Endothelial cell of umbilical vein (primary cell): ENCODE results near the gene OR56B4. TPM values are rescaled to one million over a fixed set of nuclear protein-coding genes. Genes with fewer than 3 reads are reported as not detected.

ENCODE experiments used
- BruUV-seq: library from RNA; stranded (reverse); fragments of 400-500 nt; replicated peaks from 2 replicates; lab custom pipeline; 2021; lab: Mats Ljungman, UMichigan
- CTCF ChIA-PET: fragments of 300-600, 350-600 bp; sonication (Branson Sonifier 250); formaldehyde crosslinking; loops from one replicate; lab custom pipeline; 2021; ENCODE audit warnings: antibody characterized with exemption, inconsistent platforms; lab: Charles Lee
- POLR2A ChIA-PET: fragments of 300-600, 350-600 bp; sonication (Branson Sonifier 250); formaldehyde crosslinking; loops from one replicate; lab custom pipeline; 2021; ENCODE audit warnings: antibody characterized with exemption, inconsistent platforms; lab: Charles Lee
- DNase-seq: peaks from one replicate; pipeline ENCODE4 v3.0.0-alpha.2; 2011; ENCODE audit warnings: low read depth, low spot score
- FAIRE-seq: peaks from 2 replicates; lab custom pipeline; 2011; peaks lifted over from hg19 to GRCh38; lab: Jason Lieb, UNC
- H2AFZ ChIP-seq: 2 replicates; pipeline ENCODE4 v1.6.0; 2012; ENCODE audit warnings: low read depth, low read length, control low read depth, inconsistent platforms
- H3K27ac ChIP-seq: 2 replicates; pipeline ENCODE4 v1.5.1; 2011; ENCODE audit warnings: low read depth, mild to moderate bottlenecking, control low read depth, low read length, moderate library complexity; ENCODE audit not compliant: insufficient read depth
- H3K27me3 ChIP-seq, 2 experiments: 2 replicates each; pipeline versions ENCODE4 v1.6.0 to v1.6.1; 2011; ENCODE audit warnings: low read length in 2 of 2, mixed read lengths in 1 of 2; ENCODE audit not compliant: control insufficient read depth in 2 of 2, insufficient read depth in 2 of 2
- H3K36me3 ChIP-seq, 2 experiments: 2 replicates in 1 of 2; 3 replicates in 1 of 2; pipeline ENCODE4 v1.5.1; 2011; ENCODE audit warnings: low read length in 2 of 2, mild to moderate bottlenecking in 1 of 2, moderate library complexity in 1 of 2; ENCODE audit not compliant: control insufficient read depth in 2 of 2, insufficient read depth in 2 of 2; ENCODE audit errors: extremely low read depth in 1 of 2
- H3K4me1 ChIP-seq: 3 replicates; pipeline ENCODE4 v1.5.1; 2011; ENCODE audit warnings: mild to moderate bottlenecking, low read length; ENCODE audit not compliant: control insufficient read depth, insufficient read depth; ENCODE audit errors: extremely low read depth
- H3K4me2 ChIP-seq: 2 replicates; pipeline ENCODE4 v1.6.1; 2011; ENCODE audit warnings: low read length, control low read depth, mixed read lengths; ENCODE audit not compliant: insufficient read depth
- H3K4me3 ChIP-seq, 3 experiments: fragments of 200-600 bp in 1 of 3; sonication (generic), shearing (Covaris generic) in 1 of 3; replicated peaks in 1 of 3; 2 replicates each; pipeline ENCODE4 v1.5.1; 2011 to 2016; ENCODE audit warnings: control low read depth in 3 of 3, low read length in 3 of 3, mild to moderate bottlenecking in 2 of 3, inconsistent platforms in 1 of 3, low read depth in 1 of 3, moderate library complexity in 1 of 3; ENCODE audit not compliant: insufficient read depth in 1 of 3
- H3K79me2 ChIP-seq: 2 replicates; pipeline ENCODE4 v1.6.0; 2012; ENCODE audit warnings: low read length, inconsistent platforms; ENCODE audit not compliant: control insufficient read depth, insufficient read depth
- H3K9ac ChIP-seq: replicated peaks from 2 replicates; pipeline ENCODE3; 2011; ENCODE audit warnings: low read length, control low read depth; ENCODE audit not compliant: insufficient read depth; ENCODE audit errors: extremely low read depth
- H3K9me1 ChIP-seq: replicated peaks from 3 replicates; pipeline ENCODE4 v1.6.0; 2011; ENCODE audit warnings: mild to moderate bottlenecking, low read length; ENCODE audit not compliant: control insufficient read depth, insufficient read depth; ENCODE audit errors: extremely low read depth
- H3K9me3 ChIP-seq: replicated peaks from 2 replicates; pipeline ENCODE4 v1.5.1; 2012; ENCODE audit warnings: low read length, inconsistent platforms; ENCODE audit not compliant: control insufficient read depth, insufficient read depth
- H4K20me1 ChIP-seq: replicated peaks from 2 replicates; pipeline ENCODE3; 2011; ENCODE audit warnings: mild to moderate bottlenecking, low read length; ENCODE audit not compliant: control insufficient read depth, insufficient read depth; ENCODE audit errors: extremely low read depth
- CTCF ChIP-seq, 2 donors: IDR thresholded peaks; 1 replicate in 1 of 2; 2 replicates in 1 of 2; pipeline ENCODE4 v1.5.1; 2011; ENCODE audit warnings: low read length in 2 of 2, mild to moderate bottlenecking in 2 of 2, moderate library complexity in 2 of 2, control low read depth in 1 of 2, inconsistent platforms in 1 of 2, low read depth in 1 of 2; ENCODE audit not compliant: insufficient read depth in 1 of 2; ENCODE audit errors: extremely low read depth in 1 of 2
- EZH2 ChIP-seq: IDR thresholded peaks from 2 replicates; pipeline ENCODE4 v1.6.1; 2012; ENCODE audit warnings: borderline replicate concordance, low read depth, mild to moderate bottlenecking, moderate library complexity, low read length, inconsistent platforms; ENCODE audit not compliant: severe bottlenecking
- FOS ChIP-seq: IDR thresholded peaks from 2 replicates; pipeline ENCODE4 v1.6.1; 2011; ENCODE audit warnings: mild to moderate bottlenecking, low read length, moderate library complexity, borderline replicate concordance; ENCODE audit not compliant: insufficient read depth
- GATA2 ChIP-seq: IDR thresholded peaks from 2 replicates; pipeline ENCODE4 v1.7.0; 2011; ENCODE audit warnings: low read depth, mild to moderate bottlenecking, moderate library complexity, mixed read lengths, low read length; ENCODE audit not compliant: insufficient read length, insufficient read depth
- JUN ChIP-seq: IDR thresholded peaks from 2 replicates; pipeline ENCODE4 v1.6.1; 2011; ENCODE audit warnings: borderline replicate concordance, low read depth; ENCODE audit not compliant: insufficient read length, insufficient read depth
- MAX ChIP-seq: IDR thresholded peaks from 2 replicates; pipeline ENCODE4 v1.6.1; 2011; ENCODE audit not compliant: insufficient read depth, insufficient read length
- MYC ChIP-seq: IDR thresholded peaks from one replicate; pipeline ENCODE4 v1.6.1; 2011; ENCODE audit warnings: mild to moderate bottlenecking, low read depth, low read length
- POLR2A ChIP-seq: IDR thresholded peaks from 2 replicates; pipeline ENCODE4 v1.6.1; 2012; ENCODE audit warnings: low read depth, mild to moderate bottlenecking, control low read depth, low read length
- POLR2AphosphoS5 ChIP-seq: IDR thresholded peaks from 2 replicates; pipeline ENCODE4 v1.6.1; 2012; ENCODE audit warnings: low read depth, mild to moderate bottlenecking, control low read depth, low read length, moderate library complexity; ENCODE audit not compliant: insufficient read depth
- dilution Hi-C: fragments of 300-500 bp; cut with MboI; formaldehyde crosslinking; loops from one replicate; pipeline ENCODE4 v1.15.0; 2019; ENCODE audit warnings: low sequenced_read_pairs; ENCODE audit not compliant: extremely low pct_ligation_motif_present
- intact Hi-C: fragments of 100-400 bp; cut with micrococcal nuclease; formaldehyde crosslinking; loops from one replicate; pipeline ENCODE4 v1.10.0; 2022
- polyA plus RNA-seq, 4 experiments: library from polyadenylated mRNA; depleted of rRNA in 3 of 4; stranded (reverse) in 3 of 4; unstranded in 1 of 4; fragments of >200 nt; gene quantifications; 2 replicates each; pipeline versions ENCODE4 v1.2.1 to v1.2.3, GENCODE V29; 2011 to 2012; ENCODE audit warnings: missing spikeins in 1 of 4
- total RNA-seq: library from RNA; stranded (reverse); gene quantifications from 2 replicates; pipeline ENCODE4 v1.2.3, GENCODE V29; 2021

OR56B4 gene
- total and polyA plus RNA-seq, 2 donors (not counting 3 experiments of a cell fraction or from before 2014, with no cell fraction given) = not detected

DNA sequence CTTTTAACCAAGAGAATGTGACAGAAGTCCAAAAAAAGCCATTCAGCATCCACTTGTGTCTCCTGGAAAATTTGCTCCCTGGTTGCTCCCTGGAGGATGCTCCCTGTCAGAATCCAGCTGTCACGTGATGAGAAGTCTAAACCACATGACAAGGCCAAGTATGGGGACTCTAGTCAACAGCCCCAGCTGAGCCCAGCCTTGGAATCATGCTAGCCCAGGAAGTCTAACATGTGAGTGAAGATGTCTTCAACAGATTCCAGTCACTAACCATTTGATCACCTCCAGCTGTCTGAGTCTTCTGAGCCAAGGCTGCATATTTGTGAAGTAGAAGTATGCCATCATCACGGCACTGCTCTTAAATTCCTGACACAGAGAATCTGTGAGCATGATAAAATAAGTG lies 4.2 kb downstream of the OR56B4 start:
- Histone ChIP-seq H4K20me1 (no peaks in the 10 kb centered on the region), H3K9me1 (no peaks in the 10 kb centered on the region), H3K4me1 (no peaks in the 10 kb centered on the region), H3K79me2 (no peaks in the 10 kb centered on the region), H3K9me3 (no peaks in the 10 kb centered on the region), H2AFZ (no peak overlapping the region), H3K4me3 (no peak overlapping the region), H3K36me3 (no peaks in the 10 kb centered on the region), H3K4me2 (no peak overlapping the region), H3K9ac (no peak overlapping the region), H3K27ac (no peak overlapping the region), H3K27me3 (peaks cover 0 to 12% of the 10 kb centered on the region in 2 experiments)
- CTCF ChIA-PET = no interaction called here
- dilution Hi-C loops (no loop called here), intact Hi-C loops (no loop called here)
- TF ChIP-seq MYC = no peak
- no peak for FAIRE-seq
- POLR2A ChIA-PET = no interaction called here
- no peak for DNase-seq
- no TSS peak for BruUV-seq

GRCh38 chr11:6116638-6117037 lies 9.2 kb downstream of the OR56B4 start:
- no peak for DNase-seq
- BruUV-seq = no TSS peak
- no peaks in the 10 kb centered on the region for H3K27me3 ChIP-seq
- no peaks in the 10 kb centered on the region for H3K36me3 ChIP-seq
- H2AFZ ChIP-seq = no peak overlapping the region
- no peaks in the 10 kb centered on the region for H3K9me1 ChIP-seq
- no peaks in the 10 kb centered on the region for H3K9me3 ChIP-seq
- H3K4me2 ChIP-seq = no peak overlapping the region
- H3K4me3 ChIP-seq = no peak overlapping the region
- no peak for FAIRE-seq
- no peaks in the 10 kb centered on the region for H3K79me2 ChIP-seq
- H3K4me1 ChIP-seq = no peaks in the 10 kb centered on the region
- ChIA-PET CTCF (no interaction called here), POLR2A (no interaction called here)
- no peak overlapping the region for H3K9ac ChIP-seq
- TF ChIP-seq JUN = no peak
- TF ChIP-seq MYC = no peak
- no peak for TF ChIP-seq CTCF (IDR thresholded peaks at IDR 0.05; ENCODE audit: extremely low read depth in 1 of 2, insufficient read depth in 1 of 2, low read depth in 1 of 2, low read length in 2 of 2)
- TF ChIP-seq FOS = no peak
- TF ChIP-seq GATA2 = no peak
- TF ChIP-seq MAX = no peak
- TF ChIP-seq POLR2A = no peak
- no peak for TF ChIP-seq EZH2
- TF ChIP-seq POLR2AphosphoS5 = no peak
- intact Hi-C loops = no loop called here
- dilution Hi-C loops = no loop called here
- H3K27ac ChIP-seq = no peak overlapping the region
- no peaks in the 10 kb centered on the region for H4K20me1 ChIP-seq
